Measurements from ENCODE around the gene FBP2. TPM values are rescaled to one million over a fixed set of nuclear protein-coding genes. Genes with fewer than 3 reads are reported as not detected.
"Not testable (repeated sequence)": the region's sequence is repeated elsewhere in the genome, so short reads cannot be mapped to it uniquely, and the experiment has no call there.

The FBP2 gene
- total RNA-seq, 1 experiment from 2014 or later, result not detected

DNA sequence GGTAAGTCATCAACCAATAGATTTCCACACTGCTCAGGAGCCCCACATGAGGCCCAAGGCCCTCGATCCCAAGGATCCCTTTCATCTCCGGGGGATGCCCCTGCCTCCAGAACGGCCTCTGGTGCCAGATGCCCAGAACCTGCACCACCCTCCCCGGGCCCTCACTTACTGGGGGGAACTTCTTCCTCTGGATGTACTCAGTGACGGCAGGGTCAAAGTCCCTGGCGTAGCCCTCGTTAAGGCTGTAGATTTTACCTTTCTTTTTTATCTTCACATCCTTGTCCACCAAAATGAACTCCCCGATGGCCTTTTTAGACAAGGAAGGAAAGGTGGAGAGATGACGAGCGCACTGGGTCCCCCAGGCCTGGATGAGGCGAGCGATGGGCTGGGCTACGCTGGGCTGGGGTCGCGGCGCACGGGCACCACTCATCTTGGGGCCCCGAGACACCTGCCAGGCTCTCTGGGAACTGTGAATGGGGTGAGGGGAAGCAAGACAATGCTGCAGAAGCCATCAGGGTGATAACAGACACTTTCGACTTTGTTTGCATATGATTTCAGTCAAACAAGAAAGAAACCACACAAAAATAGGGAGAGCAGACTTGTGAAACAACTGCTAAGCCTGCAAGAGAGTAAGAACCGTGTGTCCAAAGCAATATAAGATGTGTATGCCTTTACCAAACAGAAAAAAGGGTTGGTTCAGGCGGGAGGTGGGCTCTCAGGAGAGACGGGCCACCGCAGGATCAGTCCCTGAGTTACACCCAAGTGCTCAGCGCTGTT, 13.2 kb upstream of the FBP2 start:
- no peak for DNase-seq (ENCODE audit: low read depth)

DNA sequence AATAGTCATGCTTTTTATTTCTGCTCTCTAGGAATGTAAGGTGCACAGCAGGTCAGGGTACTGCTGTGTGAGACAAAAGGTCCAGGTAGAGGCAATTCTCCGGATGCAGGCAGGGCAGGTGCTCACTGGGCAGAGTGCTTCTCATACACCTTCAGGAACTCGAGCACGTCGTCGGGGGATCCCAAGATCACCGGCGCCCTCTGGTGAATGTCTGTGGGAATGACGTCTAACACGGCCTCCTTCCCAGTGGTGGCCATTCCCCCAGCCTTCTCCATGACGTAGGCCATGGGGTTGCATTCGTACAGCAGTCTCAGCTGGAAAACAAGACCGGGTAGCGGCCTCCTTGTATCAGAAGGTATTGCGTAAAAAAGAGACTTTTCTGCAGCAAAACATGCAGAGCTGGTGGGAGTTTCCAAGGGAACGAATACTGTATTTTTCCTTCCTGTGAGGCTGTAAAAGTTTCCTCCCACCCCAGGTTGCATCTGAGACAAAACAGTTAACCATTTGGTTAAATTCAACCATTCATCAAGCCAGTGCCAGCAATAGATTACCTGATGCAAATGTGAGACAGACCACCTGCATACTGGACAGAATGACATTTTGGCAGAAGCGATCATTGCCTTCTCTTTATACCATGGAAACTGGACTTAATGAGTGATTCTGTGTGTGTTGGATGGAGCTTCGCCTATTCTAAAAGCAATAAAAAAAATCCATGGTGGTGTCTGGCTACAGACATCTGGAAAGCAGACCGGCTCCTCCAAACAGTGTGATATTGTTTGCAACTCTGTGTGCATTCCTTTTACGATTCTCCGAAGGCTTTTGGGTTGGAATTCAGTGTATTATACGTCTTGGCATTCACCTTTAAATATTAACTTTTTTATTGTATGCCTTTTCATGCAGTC, 9.9 kb upstream of the FBP2 start:
- DNase-seq (ENCODE audit: low read depth), result peak; percentile 80

DNA sequence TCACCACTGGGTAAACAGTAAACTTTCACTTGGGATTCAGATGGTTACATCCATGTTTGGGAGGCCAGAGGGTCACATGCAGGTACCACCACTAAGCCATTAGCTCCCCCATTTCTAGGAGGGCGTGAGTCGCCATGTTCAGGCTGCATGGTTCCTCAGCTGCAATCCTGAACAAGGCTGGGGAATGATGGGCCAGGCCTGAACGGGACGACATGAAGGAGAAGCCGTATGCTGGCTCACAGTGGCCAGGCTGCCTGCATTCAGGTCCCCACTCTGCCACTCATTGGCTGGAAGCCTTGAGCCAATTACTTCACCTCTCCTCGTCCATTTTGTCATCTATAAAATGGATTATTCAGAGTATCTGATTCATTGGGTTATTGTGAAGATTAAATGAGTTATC, 9.0 kb upstream of the FBP2 start:
- no peak for DNase-seq (ENCODE audit: low read depth)

DNA sequence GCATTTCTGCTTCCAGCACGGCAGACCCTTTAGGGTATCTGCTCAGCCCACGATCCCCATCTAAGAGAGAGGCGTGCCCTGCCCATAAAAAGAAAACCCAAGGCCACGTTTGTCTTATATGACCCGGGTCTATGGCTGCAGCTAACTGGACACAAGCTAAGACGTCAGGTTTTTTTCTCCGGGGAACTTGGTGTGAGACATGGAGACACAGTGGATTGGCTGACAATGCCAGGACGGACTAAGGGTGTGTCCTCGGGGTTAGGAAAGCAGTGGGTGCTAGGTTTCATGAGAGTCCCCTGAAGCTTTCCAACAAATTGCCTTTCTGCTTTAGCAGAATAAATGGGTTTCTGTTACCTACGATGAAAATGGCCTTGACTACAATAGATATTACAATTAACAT, 7.1 kb upstream of the FBP2 start:
- no peak for DNase-seq (ENCODE audit: low read depth)

DNA sequence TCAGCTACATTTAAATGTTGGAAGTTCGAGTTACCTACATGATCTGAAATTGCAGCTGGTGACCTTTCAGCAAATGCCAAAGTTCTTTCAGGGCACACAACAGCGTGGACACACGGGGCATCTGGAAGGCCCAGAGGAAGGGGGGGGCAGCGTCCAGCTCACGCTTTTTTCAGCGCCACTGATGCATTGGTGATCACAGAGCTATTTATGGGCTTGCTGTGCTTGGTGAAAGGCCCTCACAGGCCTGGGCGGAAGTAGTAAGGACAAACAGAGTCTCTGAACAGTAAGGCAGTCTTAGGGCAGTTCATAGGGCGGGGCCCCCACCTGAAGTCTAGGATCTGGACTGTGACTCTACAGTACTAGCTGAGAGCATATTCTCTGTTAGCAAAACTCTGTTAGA, 6.6 kb upstream of the FBP2 start:
- no peak for DNase-seq (ENCODE audit: low read depth)

DNA sequence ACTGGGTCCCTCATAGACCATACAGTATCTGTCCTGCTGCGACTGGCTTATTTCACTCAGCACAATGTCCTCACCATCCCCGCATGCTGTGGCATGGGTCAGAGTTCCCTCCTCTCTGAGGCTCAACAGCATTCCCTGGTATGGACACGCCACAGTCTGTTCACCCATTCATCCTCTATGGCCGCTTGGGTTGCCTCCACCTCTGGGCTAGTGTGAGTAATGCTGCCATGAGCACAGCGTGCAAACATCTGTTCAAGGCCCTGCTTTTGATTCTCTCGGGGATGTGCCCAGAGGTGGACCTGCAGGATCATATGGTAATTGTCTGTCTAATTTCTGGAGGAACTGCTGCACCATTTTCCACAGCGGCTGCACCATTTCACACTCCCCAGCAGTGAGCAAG, 5.5 kb upstream of the FBP2 start:
- no peak for DNase-seq (ENCODE audit: low read depth)

DNA sequence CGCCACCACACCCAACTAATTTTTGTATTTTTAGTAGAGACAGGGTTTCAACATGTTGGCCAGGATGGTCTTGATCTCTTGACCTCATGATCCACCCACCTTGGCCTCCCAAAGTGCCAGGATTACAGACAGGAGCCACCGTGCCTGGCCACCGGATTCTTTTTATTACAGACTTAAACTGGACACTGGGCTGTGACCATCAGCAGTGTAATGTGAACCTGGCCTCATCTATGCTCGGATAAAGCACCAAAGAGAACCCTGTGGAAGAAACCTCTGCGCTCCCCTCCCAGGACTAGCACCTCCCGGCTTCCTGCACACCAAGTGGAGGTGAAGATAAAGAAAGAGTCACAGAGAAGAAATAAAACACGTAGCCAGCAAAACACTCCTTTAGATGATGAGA, 941 bp downstream of the FBP2 start:
- not testable (repeated sequence) for DNase-seq (ENCODE audit: low read depth)

DNA sequence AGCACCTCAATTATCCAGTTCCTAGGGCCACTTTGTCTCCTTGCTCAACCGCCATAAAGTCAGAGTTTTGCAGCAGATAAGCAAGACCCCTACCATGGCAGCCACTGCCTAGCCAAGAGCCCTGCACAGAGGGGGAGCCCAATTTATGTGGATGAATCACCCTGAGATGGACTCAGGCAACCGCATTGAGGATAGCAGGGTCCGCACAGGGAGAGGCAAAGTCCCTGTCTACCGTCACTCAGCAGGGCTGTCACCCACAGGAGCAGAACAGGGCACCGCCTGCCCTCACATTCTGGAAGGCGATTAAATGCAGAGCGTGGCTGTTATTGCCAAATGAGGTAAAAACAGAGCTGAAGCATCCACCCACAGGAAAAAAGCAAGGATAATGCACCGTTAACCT, 1.7 kb downstream of the FBP2 start:
- no peak for DNase-seq (ENCODE audit: low read depth)

DNA sequence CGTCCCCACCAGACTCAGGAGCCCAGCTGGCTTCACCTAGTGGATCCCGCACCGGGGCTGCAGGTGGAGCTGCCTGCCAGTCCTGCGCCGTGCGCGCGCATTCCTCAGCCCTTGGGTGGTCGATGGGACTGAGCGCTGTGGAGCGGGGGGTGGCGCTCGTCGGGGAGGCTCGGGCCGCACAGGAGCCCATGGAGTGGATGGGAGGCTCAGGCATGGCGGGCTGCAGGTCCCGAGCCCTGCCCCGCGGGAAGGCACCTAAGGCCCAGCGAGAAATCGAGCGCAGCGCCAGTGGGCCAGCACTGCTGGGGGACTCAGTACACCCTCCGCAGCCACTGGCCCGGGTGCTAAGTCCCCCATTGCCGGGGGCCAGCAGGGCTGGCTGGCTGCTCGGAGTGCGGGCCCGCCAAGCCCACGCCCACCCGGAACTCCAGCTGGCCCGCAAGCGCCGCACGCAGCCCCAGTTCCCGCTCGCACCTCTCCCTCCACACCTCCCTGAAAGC, 2.5 kb downstream of the FBP2 start:
- DNase-seq (ENCODE audit: low read depth), result not testable (repeated sequence)

DNA sequence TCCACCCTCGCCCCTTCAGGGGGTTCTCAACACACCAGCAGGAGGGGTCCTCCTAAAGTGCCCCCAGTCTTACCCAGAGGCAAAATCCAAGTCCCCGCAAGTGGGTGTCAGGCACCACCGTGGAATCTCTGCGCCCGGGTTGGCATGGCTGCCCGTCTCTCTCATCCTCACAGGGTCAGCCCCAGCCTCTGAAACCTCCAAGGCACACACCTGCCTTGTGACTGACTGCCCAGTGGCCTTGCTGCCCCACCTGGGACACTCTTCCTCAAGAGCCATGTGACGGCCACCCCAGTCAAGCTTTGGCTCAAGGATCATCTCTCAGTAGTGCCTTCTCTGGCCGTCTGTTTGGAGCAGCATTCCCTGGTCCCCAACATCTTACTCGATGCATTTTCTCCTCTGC, 4.9 kb downstream of the FBP2 start:
- no peak for DNase-seq (ENCODE audit: low read depth)

DNA sequence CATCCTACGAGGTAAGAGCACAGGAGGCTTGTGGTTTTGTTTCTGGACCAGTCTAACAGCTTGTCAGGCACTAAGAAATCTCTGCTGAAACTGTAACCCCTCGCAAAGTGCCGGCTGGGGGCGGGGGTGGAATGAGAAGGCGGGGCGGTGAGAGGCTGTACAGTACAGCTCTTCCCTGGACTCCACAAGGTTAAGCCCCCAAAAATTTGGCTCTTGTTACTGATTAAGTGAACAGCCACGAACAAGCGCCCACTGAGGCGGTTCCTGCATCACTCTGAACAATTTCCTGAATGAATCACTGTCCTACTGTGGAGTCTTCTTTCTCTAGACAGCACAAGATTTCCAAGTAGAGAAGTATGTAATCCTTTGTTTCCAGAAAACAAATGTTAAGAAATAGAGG, 6.8 kb downstream of the FBP2 start:
- DNase-seq (ENCODE audit: low read depth), result peak; percentile 54

DNA sequence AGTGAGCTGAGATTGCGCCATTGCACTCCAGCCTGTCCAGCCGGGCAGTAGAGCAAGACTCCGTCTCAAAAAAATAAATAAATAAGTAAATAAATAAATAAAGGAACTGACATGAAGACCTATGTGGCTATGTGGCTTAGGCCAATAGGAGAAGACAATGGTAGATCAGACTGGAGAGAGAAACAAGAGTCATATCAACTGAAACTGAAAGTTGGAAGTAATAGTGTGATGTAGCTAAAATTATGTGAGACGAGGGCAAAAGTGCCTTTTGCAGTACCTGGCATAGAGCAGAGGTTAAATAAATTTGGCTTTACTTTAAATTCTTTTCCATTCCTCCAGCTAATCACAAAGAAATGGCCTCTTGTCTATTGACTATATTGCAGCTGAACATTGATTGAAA, 7.3 kb downstream of the FBP2 start:
- DNase-seq (ENCODE audit: low read depth), result no peak

DNA sequence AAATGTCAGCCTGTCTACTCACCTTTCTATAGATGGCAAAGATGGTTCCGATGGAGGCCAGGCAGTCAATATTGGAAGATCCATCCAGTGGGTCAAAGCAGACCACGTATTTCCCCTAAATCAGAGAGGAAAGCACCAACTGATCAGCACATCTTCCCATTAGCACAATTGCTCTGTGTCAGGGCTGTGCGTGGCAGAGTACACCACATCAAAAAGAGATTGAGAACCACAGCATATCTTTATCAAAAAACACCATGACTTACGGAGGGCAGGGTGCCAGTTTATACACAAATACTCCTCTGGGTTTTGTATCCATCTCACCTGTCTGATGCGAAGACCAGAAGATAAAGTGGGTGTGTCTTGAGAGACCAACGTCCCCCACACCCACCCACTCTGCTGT, 9.1 kb downstream of the FBP2 start:
- no peak for DNase-seq (ENCODE audit: low read depth)

DNA sequence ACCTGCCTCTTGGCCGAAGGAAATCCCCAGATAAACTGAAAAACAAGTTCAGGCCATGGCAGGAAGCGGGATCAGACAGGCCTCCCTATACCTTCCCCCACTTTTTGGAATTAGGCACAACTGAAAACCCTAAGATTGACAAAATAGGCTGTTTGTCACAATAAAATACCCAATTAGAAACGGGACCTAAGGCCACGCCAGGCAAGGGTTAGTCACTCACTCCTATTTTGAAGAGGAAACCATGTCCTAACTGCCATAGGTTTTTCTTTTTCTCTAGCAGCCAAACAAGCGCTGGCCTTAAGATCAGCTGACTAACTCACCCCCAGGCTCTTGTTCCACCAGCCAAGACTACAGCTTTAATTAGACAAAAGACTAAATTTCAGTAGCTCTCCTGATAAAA, 11.9 kb downstream of the FBP2 start:
- no peak for DNase-seq (ENCODE audit: low read depth)

DNA sequence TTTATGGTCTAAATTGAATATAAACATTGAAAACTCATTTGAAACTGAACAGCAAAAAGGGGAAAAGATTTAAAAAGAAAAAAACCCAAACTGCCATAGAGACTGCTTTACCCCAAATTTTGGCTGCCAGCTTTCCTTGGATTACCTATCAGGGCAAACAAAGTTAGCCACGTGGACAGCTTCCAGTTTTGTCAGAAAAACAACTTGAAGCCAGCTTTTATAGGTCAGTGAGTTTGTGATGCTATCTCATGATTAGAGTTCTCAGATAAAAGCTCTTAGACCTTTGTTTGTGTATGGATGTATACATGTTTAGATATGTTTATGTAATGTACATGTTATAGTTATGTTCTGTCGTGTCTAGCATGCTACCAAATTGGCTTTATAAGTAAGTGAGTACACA, 16.1 kb downstream of the FBP2 start:
- DNase-seq (ENCODE audit: low read depth), result no peak

DNA sequence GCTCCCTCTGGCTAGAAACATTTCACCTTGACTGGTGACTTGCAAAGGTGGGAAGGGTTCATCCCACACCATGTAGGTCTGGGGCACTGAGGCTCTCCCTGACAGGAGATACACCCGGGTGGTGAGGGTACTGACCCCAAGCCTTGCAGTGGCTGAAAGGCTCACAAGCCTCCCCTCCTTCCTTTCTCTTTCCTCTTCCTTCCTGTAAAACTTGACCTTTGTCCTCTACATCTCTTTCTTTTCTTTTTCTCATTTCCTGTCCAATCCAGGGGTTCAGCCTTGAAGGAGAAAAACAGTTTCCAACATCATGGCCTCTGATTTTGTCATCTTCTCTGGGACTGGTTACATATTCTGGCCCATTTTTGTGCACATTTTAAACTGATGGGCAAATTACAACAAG, 16.6 kb downstream of the FBP2 start:
- DNase-seq (ENCODE audit: low read depth), result no peak

DNA sequence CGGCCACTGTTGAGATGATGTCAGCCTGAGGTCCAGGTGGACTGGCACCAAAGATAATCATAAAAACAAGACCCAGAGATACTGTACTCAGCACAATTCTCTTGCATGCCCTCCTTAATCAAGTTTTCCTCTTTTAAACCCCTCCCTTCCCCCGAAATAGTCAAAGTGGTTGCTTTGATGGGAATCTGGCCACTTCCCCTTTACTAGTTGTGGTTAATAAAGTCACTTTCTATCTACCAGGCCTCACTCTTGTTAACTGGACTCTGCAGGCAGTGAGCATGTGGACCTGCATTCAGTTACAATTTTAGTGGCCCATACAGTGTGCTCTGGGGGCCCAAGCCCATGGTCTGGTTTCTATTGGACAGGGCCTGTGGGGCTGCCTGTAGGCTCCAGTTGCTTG, 17.5 kb downstream of the FBP2 start:
- DNase-seq (ENCODE audit: low read depth), result no peak

DNA sequence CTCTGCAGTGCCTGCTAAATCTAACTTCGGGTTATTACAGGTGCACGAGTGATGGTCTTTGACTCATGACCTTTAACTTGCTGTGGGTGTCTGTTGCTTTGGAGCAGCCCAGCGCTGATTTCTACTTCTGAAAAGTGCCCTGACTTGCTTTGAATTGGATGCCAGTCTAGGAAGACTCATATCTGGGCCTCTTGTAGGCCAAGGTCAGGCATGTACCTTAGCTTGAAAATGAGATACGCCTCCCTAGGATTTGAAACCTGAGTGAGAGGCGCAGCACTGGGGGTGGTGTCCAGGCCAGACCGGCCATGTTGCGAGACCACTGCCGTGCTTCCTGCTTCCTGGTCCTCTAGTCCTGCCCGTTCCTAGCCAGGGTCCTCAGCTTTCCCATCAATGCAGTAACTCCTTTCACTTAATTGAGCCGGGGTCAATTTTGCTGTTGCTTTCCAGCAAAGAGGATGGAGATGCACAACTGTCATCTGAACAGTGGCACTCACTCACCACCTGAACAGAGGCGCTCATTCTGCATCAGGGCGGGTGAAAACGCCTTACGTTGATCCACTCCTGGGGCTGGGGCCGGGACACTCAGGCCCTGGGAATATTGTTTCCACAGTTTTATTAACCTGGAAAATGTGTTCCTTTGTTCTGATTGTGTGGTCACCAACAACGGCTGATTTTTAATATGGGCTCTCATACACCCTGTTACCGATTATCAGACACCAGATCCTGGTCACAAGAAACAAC, 24.5 kb downstream of the FBP2 start:
- no peak for DNase-seq (ENCODE audit: low read depth)

DNA sequence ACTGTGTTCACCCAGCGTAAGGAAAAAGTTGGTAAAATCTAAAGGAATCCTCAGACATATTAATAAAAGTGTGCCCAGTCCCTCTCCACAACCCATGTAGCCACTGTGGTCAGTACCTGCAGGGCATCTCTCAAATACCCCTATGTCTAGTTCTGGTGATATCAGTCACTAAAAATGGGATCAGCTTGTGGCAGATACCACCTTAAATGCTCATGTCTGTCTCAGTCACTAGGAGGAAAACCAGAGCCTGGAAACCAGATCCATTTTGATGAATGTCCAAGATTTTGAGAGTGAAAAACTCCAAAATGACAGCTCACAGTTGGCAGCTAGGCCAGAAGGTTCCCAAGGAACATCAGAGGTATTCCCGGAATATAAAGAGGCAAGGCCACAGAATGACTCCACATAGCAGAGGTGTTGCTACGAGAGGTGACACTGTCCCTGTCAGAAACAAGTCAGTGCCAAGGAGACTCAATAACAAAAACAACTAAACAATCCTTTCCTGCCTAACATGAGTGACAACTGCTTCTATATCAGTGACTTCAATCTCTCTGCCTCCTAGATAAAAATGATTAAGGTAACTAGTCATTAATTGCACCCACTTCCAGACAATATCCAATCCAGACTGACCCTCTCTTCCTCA, 25.3 kb downstream of the FBP2 start:
- DNase-seq (ENCODE audit: low read depth), result no peak

DNA sequence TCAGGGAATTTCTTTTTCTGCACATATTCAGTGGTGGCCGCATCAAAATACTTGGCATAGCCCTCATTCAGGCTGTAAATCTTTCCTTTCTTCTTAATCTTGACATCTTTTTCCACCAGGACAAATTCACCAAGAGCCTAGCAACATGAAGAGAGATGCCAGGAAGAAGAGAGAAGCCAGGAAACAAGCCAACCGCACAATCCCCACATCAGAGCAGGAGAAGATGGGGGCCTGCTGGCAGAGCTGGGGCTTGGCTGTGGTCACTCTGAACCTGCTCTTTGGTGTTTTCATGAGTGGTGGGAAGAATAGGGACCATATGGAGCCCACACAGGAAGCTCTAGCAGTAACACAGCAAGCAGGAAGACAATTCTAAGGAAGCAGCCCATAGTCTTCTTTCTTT, 26.4 kb downstream of the FBP2 start:
- DNase-seq (ENCODE audit: low read depth), result no peak

DNA sequence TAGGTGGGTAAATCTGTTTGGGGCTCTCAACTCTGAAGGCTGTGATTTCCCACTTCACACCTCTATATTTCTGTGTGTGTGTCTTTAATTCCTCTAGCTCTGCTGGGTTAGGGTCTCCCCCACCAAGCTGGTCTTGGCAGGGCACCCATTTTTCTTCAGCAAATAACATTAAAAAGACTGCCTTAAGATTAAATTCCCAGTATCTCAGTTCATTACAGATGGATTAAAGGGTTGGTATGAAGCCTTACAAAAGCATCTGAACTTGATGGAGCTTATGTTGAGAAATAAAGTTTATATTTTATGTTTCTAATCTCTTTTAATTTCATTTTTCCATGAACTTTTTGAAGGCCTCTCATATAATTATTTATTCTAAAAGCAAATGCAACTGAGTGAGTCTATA, 27.1 kb downstream of the FBP2 start:
- no peak for DNase-seq (ENCODE audit: low read depth)

DNA sequence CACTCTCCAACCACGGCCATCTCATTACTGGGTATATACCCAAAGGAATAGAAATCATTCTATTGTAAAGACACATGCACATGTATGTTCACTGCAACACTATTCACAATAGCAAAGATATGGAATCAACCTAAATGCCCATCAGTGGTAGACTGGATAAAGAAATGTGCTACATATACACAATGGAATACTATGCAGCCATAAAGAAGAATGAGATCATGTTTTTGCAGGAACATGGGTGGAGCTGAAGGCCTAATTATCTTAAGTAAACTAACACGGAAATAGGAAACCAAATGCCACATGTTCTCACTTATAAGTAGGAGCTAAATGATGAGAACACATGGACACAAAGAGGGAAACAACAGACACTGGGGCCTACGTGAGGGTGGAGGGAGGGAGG, 29.3 kb downstream of the FBP2 start:
- DNase-seq (ENCODE audit: low read depth), result not testable (repeated sequence)
